Fibroblast of the aortic adventitia (primary cell): ENCODE data around the gene INHBE. TPM values are rescaled to one million over a fixed set of nuclear protein-coding genes. Genes with fewer than 3 reads are reported as not detected.

Experiments
- DNase-seq: peaks from one replicate; pipeline ENCODE4 v3.0.0-alpha.2; 2010; ENCODE audit warnings: low read depth
- H3K4me3 ChIP-seq: 2 replicates; pipeline ENCODE4 v1.5.1; 2011; ENCODE audit warnings: low read depth, mild to moderate bottlenecking, control low read depth, low read length, moderate library complexity
- total RNA-seq: library from RNA; depleted of rRNA; stranded (reverse); fragments of >200 nt; gene quantifications from 2 replicates; pipeline ENCODE4 v1.2.3, GENCODE V29; 2012; ENCODE audit warnings: low replicate concordance
- TF ChIP-seq, protein P1 (sequence below): IDR thresholded peaks from 2 replicates; pipeline ENCODE4 v1.5.1; 2011; ENCODE audit warnings: mild to moderate bottlenecking, low read length, control low read depth, inconsistent platforms; ENCODE audit not compliant: insufficient read depth

The INHBE gene
- total RNA-seq, 1 donor: 0.99 TPM

DNA sequence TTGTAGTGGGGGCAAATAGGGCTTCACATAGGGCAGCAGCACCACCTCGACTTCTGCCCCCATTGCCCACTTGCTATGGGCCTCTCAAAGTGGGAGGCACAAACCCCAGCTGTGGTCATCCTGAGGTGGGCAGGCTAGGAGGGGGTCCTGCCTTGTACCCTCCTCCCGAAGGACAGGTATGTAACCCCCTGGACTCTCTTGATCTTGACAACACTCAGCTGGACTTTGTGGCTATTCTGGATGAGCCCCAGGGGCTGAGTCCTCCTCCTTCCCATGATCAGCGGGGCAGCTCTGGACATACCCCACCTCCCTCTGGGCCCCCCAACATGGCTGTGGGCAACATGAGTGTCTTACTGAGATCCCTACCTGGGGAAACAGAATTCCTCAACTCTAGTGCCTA, 16.6 kb downstream of the INHBE start:
- TF ChIP-seq, protein P1, sequence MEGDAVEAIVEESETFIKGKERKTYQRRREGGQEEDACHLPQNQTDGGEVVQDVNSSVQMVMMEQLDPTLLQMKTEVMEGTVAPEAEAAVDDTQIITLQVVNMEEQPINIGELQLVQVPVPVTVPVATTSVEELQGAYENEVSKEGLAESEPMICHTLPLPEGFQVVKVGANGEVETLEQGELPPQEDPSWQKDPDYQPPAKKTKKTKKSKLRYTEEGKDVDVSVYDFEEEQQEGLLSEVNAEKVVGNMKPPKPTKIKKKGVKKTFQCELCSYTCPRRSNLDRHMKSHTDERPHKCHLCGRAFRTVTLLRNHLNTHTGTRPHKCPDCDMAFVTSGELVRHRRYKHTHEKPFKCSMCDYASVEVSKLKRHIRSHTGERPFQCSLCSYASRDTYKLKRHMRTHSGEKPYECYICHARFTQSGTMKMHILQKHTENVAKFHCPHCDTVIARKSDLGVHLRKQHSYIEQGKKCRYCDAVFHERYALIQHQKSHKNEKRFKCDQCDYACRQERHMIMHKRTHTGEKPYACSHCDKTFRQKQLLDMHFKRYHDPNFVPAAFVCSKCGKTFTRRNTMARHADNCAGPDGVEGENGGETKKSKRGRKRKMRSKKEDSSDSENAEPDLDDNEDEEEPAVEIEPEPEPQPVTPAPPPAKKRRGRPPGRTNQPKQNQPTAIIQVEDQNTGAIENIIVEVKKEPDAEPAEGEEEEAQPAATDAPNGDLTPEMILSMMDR: no peak

DNA sequence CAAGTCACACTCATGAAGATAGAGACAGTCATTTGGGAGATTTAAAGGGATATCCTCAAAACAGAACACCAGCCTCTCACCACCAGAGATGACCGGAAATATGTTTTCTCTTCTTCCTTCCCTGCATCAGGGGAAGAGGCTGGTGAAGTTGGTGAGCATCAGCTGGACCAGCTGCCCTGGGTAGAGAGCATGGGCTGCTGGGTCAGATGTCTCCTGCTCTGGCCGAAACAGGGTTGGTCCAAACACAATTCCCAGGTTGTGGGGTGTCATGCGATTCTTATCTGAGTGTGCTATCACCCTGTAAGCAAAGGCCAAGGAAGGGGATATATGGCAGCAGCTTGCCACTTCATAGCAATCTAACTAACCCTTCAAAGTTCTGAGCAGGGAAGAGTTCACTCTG, 17.3 kb downstream of the INHBE start:
- no peak for DNase-seq
- TF ChIP-seq, protein P1: no peak
- H3K4me3 ChIP-seq: no peak overlapping the region

More for the DNA sequence above, 16.6 kb downstream of the INHBE start:
- DNase-seq: no peak
- H3K4me3 ChIP-seq: no peak overlapping the region

DNA sequence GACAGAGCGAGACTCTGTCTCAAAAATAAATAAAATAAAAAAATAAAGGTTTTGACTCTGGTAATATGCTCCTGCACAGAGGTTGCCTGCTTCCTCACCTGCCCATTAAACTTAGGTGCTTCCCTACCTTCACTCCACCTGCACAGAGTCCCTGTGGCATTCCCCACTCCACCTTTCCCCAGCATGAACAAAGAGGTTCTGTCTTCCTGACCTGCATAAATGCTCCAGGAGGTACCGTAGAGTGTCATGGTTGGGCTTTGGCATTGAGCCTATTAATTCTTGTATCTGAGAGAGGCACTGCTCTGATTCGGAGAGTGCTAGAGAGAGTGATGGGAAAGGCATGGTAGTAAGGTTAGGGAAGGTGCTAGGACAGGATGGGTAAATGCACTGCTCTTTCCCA, 18.3 kb downstream of the INHBE start:
- no peak for DNase-seq
- TF ChIP-seq, protein P1: no peak
- no peak overlapping the region for H3K4me3 ChIP-seq

DNA sequence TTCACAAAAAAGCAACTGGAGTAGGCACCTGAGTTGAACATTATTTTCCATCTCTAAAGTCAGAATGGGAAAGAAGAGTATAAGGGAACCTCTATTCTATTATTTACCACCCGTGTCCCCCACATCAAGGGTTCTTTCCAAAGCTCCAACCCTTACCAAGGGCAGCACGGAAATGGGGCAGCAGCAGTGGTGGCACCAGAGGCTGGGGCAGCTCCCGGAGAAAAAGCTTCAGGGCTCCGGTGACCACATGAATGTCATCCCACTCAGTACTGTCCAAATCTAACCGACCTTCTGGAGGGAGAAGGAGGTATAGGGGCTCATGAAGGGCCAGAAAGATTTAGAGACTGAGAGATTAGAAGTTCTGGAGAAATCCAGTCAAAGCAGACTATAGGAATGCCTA, 18.8 kb downstream of the INHBE start:
- no peak for DNase-seq
- H3K4me3 ChIP-seq: no peak overlapping the region
- TF ChIP-seq, protein P1: no peak

DNA sequence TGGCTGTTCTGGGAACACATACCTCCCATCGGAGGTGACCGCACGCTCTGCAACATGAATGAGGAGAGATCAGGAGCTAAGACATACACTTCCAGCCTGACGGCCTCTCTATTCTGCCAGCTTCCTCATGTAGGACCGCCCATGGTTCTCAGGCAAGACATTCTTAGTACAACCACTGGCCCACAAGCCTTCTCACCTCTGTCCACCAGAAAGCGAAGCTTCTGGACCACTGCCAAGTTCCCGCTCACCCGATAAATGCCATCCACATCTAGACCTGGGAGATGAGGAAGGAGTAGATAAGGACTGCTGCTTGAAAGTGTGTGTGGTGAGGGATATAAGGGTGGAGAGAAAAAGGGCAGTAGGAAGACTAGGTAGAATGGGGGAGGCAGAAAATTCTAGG, 19.3 kb downstream of the INHBE start:
- H3K4me3 ChIP-seq: no peak overlapping the region
- TF ChIP-seq, protein P1: no peak

DNA sequence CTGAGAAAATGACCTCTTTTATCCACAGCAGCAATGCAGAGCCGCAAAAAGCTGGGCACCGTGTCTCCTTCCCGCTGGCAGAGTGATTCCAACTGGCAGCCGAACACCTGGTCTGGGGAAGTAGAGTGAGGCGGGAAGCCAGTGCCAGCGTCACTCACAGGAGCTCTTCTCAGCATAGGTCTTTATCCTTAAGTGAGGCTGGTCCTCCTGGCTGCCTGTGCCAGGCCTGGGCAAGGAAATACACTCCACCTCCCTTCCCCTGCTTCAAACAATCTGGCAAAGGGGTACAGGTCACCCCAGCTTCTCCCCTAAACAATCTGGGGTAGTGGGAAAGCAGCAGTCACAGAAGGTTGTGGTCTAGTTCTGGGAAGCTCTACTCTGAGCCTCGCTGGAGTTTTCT, 19.8 kb downstream of the INHBE start:
- no peak for DNase-seq
- TF ChIP-seq, protein P1: no peak
- H3K4me3 ChIP-seq: no peak overlapping the region

More for the DNA sequence above, 19.3 kb downstream of the INHBE start:
- no peak for DNase-seq
